Activated naive CD4-positive, alpha-beta T cell treated with anti-CD3 and anti-CD28 coated beads for 36 hours (primary cell): ENCODE results near the gene GBF1. TPM values are rescaled to one million over a fixed set of nuclear protein-coding genes. Genes with fewer than 3 reads are reported as not detected.

Experiments
- CTCF ChIA-PET: fragments of 350-600 bp; sonication (Branson Sonifier 250); formaldehyde crosslinking; loops from one replicate; lab custom pipeline; 2021; ENCODE audit warnings: antibody characterized with exemption; lab: Charles Lee
- DNase-seq: peaks from one replicate; pipeline ENCODE4 v3.0.0-alpha.2; 2020
- H3K27ac Mint-ChIP-seq: one replicate; pipeline ENCODE4 v1.8.0; 2021; ENCODE audit warnings: mild to moderate bottlenecking, mixed read lengths
- H3K27me3 Mint-ChIP-seq: one replicate; pipeline ENCODE4 v1.8.0; 2021; ENCODE audit warnings: low read depth, mixed read lengths
- H3K36me3 Mint-ChIP-seq: one replicate; pipeline ENCODE4 v1.8.0; 2021; ENCODE audit warnings: low read depth, mixed read lengths
- H3K4me1 Mint-ChIP-seq: one replicate; pipeline ENCODE4 v1.8.0; 2021; ENCODE audit warnings: low read depth, mixed read lengths
- H3K4me3 Mint-ChIP-seq: one replicate; pipeline ENCODE4 v1.8.0; 2021; ENCODE audit warnings: mild to moderate bottlenecking, moderate library complexity, mixed read lengths
- H3K9me3 Mint-ChIP-seq: one replicate; pipeline ENCODE4 v1.8.0; 2021; ENCODE audit warnings: mixed read lengths
- intact Hi-C: fragments of 100-400 bp; cut with micrococcal nuclease; formaldehyde crosslinking; loops from one replicate; pipeline ENCODE4 v1.15.1; 2023
- total RNA-seq, 2 experiments: library from RNA; stranded (reverse); gene quantifications; one replicate each; pipeline ENCODE4 v1.2.3, GENCODE V29; 2021

GBF1 gene
- total RNA-seq, 2 experiments from 2014 or later = 32.1 to 34.5 TPM

DNA sequence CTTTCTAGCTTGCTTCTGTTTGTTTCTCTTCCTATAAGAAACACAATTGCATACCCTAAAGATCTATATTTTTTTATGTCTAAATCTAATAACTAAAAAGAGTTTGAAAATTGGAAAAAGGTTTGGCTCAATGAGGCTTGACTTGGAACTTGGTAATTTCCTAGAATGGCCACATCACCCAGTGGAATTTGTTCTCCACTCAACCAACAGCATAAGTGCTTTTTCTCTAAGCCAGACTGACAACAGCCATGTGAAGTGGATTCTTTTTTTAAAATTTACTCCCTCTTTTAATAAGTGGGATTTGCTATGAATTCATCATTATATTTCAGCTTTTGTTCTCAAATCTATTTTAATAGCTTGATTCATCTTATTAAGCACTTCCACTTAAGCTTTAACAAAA lies 33.8 kb downstream of the GBF1 start:
- CTCF ChIA-PET = interaction anchor here (0.5 kb wide), 1 partner anchor 8 kb away, joined by 3 read pairs; no protein-coding TSS in a partner anchor
- intact Hi-C loops = no loop called here
- Mint-ChIP-seq H3K4me3 (no peak overlapping the region), H3K27ac (no peak overlapping the region), H3K27me3 (no peaks in the 10 kb centered on the region), H3K4me1 (peaks cover 44% of the 10 kb centered on the region), H3K36me3 (peaks cover 8% of the 10 kb centered on the region), H3K9me3 (no peaks in the 10 kb centered on the region)
- no peak for DNase-seq

DNA sequence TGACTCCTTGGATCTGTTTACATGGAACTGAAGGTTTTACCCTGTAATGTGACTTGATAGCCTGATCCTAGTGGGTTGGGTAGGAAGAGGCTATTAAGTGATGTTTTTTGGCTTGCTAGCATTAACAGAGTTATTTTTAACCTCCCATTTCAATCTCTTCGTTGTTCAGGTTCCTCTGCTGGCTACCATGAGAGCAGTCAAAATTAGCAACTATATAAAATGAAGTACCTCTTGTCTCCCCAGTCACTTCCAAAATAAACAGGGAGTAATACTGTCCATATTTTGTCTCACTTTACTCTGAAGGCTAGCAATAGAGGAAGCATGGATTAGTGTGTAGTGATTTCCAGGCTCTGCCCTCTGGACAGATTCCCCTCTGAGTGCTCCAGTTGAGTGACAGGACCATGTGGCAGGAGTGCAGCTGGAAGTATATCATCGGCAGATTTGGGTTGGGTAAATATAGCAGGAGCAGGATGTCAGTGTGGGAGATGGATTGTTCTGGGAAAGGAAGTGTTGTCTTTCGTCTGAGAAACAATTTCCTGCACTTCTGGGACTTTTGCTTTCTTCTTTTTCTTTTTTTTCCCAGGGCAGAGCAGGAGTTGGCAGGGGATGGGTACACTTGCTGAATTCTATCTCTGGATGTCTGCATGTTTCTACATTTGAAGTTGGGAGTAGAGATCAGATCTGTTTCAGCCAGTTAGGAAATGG lies 35.2 kb downstream of the GBF1 start:
- no peaks in the 10 kb centered on the region for H3K27me3 Mint-ChIP-seq
- no peak for DNase-seq
- CTCF ChIA-PET = interaction anchor here (1.4 kb wide), 1 partner anchor 10 kb away, joined by 5 read pairs; no protein-coding TSS in a partner anchor
- H3K36me3 Mint-ChIP-seq = peaks cover 8% of the 10 kb centered on the region
- no peaks in the 10 kb centered on the region for H3K9me3 Mint-ChIP-seq
- no peak overlapping the region for H3K27ac Mint-ChIP-seq
- intact Hi-C loops = no loop called here
- H3K4me3 Mint-ChIP-seq = peak overlapping the region; percentile 22
- peaks cover 58% of the 10 kb centered on the region for H3K4me1 Mint-ChIP-seq

DNA sequence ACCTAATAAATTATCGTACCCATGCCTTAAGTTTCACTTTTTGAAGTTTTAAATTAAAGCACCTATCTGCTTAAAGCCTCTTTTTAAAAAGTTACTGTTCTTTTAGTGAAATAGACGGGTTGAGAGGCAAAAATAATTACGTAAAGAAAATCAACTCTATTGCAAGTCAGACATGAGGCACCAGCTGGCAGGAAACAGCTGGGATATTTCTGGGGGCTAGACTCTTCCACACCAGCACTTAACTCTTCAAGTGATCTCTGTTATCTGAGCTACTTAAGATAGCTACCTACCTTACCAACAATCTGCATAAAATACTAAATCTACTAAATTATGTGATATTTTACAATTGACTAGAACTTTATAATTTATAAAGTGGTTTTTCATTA lies 35.8 kb downstream of the GBF1 start:
- Mint-ChIP-seq H3K27me3 (no peaks in the 10 kb centered on the region), H3K9me3 (no peaks in the 10 kb centered on the region), H3K4me1 (peaks cover 60% of the 10 kb centered on the region), H3K36me3 (peaks cover 9% of the 10 kb centered on the region), H3K27ac (no peak overlapping the region), H3K4me3 (no peak overlapping the region)
- no peak for DNase-seq
- CTCF ChIA-PET = interaction anchor here (0.5 to 1.4 kb wide), 2 partner anchors 10 to 94 kb away, joined by 3 to 5 read pairs; no protein-coding TSS in a partner anchor
- intact Hi-C loops = no loop called here

DNA sequence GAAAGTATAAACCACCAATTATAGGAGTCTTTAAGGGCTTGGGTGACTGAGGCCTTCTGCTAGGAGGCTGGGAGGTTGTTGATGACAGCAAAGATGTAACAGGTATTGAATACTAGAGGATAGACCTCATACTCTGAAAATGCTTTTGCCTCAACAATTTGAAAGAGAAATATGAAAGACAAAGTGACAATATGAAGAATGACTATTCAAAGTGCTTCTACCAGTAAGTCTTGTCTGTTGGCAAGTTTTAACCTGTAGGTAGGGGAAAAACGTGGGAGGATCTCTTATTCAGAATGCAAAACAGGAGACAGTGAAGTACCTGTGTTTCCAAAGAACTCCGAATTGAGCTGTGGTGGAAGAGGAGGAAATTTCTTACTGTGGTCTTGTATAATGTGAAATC lies 38.2 kb downstream of the GBF1 start:
- H3K27ac Mint-ChIP-seq = peak overlapping the region; percentile 80
- peaks cover 75% of the 10 kb centered on the region for H3K4me1 Mint-ChIP-seq
- no peaks in the 10 kb centered on the region for H3K9me3 Mint-ChIP-seq
- CTCF ChIA-PET = interaction anchor here (0.6 to 1.9 kb wide), 9 partner anchors 13 to 435 kb away, joined by 3 to 7 read pairs (median 5); no protein-coding TSS in a partner anchor
- DNase-seq = peak; percentile 33
- no peaks in the 10 kb centered on the region for H3K27me3 Mint-ChIP-seq
- intact Hi-C loops = loop anchor here (1.0 kb wide), 3 partner anchors 16 to 58 kb away; partner anchors contain the start of gene GBF1
- H3K36me3 Mint-ChIP-seq = peaks cover 6% of the 10 kb centered on the region
- H3K4me3 Mint-ChIP-seq = no peak overlapping the region

DNA sequence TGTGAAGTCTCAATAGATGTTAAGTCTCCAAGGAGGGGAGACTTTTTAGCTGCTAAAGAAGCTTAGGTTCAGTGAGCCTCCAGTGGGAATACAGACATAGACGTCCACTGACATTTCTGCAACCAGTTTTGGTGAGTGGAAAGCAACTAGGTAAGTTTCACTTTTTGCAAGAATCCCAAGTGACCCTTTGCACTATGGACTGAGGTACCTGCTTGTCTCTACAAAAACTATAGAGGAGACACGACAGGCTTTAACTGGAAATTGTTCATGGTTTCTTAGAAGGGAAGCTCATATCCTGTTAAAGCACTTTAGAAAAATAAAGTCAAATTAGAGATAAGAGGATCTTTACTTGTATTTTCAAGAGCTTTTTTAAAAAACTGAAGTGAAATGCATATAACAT lies 38.6 kb downstream of the GBF1 start:
- Mint-ChIP-seq H3K4me1 (peaks cover 74% of the 10 kb centered on the region), H3K9me3 (no peaks in the 10 kb centered on the region), H3K4me3 (no peak overlapping the region), H3K27me3 (no peaks in the 10 kb centered on the region), H3K36me3 (peaks cover 6% of the 10 kb centered on the region), H3K27ac (peak overlapping the region; percentile 80)
- CTCF ChIA-PET = interaction anchor here (0.7 to 2.9 kb wide), 9 partner anchors 14 to 68 kb away, joined by 3 to 10 read pairs (median 5); no protein-coding TSS in a partner anchor
- intact Hi-C loops = loop anchor here (1.0 kb wide), 3 partner anchors 17 to 57 kb away; partner anchors contain the start of gene GBF1
- no peak for DNase-seq

DNA sequence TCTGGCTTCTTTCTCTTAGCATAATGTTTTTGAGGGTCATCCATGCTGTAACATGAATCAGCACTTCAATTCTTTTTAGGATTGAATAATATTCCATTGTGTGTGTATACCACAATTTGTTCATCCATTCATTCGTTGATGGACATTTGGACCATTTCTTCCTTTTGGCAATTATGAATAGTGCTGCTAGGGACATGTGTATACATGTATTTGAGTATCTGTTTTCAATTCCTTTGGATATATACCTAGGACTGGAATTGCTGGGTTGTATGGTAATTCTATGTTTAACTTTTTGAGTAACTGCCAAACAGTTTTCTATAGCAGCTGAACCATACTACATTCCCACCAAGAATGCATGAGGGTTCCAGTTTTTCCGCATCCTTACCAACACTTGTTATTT lies 39.2 kb downstream of the GBF1 start:
- H3K4me3 Mint-ChIP-seq = no peak overlapping the region
- H3K36me3 Mint-ChIP-seq = peaks cover 6% of the 10 kb centered on the region
- H3K9me3 Mint-ChIP-seq = no peaks in the 10 kb centered on the region
- intact Hi-C loops = no loop called here
- H3K27me3 Mint-ChIP-seq = no peaks in the 10 kb centered on the region
- no peak for DNase-seq
- peak overlapping the region; percentile 3 for H3K27ac Mint-ChIP-seq
- CTCF ChIA-PET = interaction anchor here (1.2 to 2.9 kb wide), 4 partner anchors 26 to 55 kb away, joined by 3 to 10 read pairs (median 5); no protein-coding TSS in a partner anchor
- peaks cover 69% of the 10 kb centered on the region for H3K4me1 Mint-ChIP-seq

DNA sequence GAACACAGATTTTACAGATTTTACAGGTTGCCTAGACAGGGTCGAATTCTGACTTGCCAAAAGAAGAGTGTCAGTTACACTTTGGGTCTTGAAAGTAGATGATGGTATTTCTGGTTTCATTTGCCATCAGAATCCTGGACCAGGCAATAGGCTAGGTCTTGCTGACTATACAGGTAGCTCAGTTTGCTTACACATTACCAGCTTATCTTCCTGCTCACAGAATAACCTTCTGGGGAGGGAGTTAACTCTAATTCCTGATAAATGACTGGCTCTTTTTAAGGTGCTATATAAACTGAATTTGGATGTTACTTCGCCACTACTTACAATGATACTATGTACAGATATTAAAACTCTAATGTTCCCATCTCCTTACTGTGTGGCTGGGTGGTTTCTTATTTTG lies 39.8 kb downstream of the GBF1 start:
- Mint-ChIP-seq H3K36me3 (peaks cover 6% of the 10 kb centered on the region), H3K4me1 (peaks cover 63% of the 10 kb centered on the region), H3K27ac (no peak overlapping the region), H3K27me3 (no peaks in the 10 kb centered on the region), H3K9me3 (no peaks in the 10 kb centered on the region), H3K4me3 (no peak overlapping the region)
- CTCF ChIA-PET = interaction anchor here (1.4 to 2.9 kb wide), 4 partner anchors 43 to 67 kb away, joined by 3 to 10 read pairs (median 6); no protein-coding TSS in a partner anchor
- intact Hi-C loops = no loop called here
- DNase-seq = no peak

DNA sequence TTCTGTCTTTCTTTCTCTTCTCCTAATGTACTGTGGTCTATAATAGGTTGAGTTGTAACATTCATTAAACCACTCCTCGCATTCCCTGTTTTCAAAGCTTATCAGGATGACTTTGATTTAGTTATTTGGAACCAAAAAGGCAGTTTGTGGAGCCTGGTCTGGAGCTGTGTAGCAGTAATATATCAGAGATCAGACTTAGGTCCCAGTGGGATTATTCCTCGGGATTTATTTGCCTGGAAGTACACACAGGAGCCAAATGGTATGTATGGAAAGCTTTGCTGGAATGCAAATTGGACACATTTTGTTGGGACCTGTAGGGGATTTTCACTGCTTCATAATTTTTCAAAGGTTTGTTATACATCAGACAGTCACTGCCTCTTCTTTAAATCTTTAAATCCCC lies 40.9 kb downstream of the GBF1 start:
- no peaks in the 10 kb centered on the region for H3K27me3 Mint-ChIP-seq
- intact Hi-C loops = no loop called here
- H3K27ac Mint-ChIP-seq = no peak overlapping the region
- no peaks in the 10 kb centered on the region for H3K9me3 Mint-ChIP-seq
- H3K36me3 Mint-ChIP-seq = peaks cover 2% of the 10 kb centered on the region
- DNase-seq = no peak
- CTCF ChIA-PET = interaction anchor here (1.7 to 2.9 kb wide), 3 partner anchors 17 to 66 kb away, joined by 4 to 10 read pairs (median 5); no protein-coding TSS in a partner anchor
- H3K4me3 Mint-ChIP-seq = no peak overlapping the region
- peaks cover 54% of the 10 kb centered on the region for H3K4me1 Mint-ChIP-seq

DNA sequence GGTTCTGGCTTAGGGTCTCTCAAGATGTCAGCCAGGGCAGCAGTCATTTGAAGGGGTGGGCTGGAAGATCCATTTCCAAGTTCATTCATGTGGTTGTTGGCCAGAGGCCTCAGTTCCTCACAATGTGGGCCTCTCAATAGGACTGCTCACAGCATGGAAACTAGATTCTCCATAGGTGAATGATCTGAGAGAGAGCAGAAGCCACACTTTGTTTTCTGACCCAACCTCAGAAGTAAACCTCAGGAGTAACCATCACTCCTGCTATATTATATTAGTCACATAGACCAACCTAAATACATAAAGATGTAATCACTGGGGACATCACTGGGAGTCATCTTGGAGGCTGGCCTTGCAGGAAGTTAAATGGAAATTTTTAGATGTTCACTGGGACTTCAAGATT lies 42.2 kb downstream of the GBF1 start:
- Mint-ChIP-seq H3K27me3 (no peaks in the 10 kb centered on the region), H3K4me3 (no peak overlapping the region), H3K9me3 (no peaks in the 10 kb centered on the region), H3K4me1 (peaks cover 52% of the 10 kb centered on the region), H3K27ac (no peak overlapping the region), H3K36me3 (peaks cover 2% of the 10 kb centered on the region)
- intact Hi-C loops = no loop called here
- CTCF ChIA-PET = interaction anchor here (1.5 to 2.1 kb wide), 2 partner anchors 16 to 57 kb away, joined by 4 to 5 read pairs; no protein-coding TSS in a partner anchor
- DNase-seq = no peak

DNA sequence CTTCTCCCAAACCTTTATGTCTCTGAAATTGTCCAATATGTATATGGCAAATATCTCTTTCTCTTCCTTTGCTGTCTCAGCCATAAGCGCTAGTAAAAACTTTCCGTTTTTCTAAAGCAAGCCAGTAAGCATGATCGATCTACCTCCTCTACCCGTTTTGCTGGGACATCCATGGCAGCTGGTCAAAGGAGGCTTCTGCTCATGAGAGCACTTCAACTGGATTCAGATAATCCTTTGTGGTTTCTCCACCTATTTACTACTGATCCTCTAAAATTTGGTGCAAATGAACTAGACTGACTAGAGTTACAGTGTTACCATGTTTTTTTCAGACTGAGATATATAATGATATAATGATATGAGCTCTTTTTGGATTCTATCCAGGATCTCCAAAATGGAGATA lies 42.7 kb downstream of the GBF1 start:
- CTCF ChIA-PET = interaction anchor here (1.5 to 2.1 kb wide), 2 partner anchors 16 to 58 kb away, joined by 4 to 5 read pairs; no protein-coding TSS in a partner anchor
- peaks cover 47% of the 10 kb centered on the region for H3K4me1 Mint-ChIP-seq
- no peak overlapping the region for H3K4me3 Mint-ChIP-seq
- H3K27me3 Mint-ChIP-seq = no peaks in the 10 kb centered on the region
- intact Hi-C loops = no loop called here
- no peak overlapping the region for H3K27ac Mint-ChIP-seq
- DNase-seq = no peak
- peaks cover 2% of the 10 kb centered on the region for H3K36me3 Mint-ChIP-seq
- H3K9me3 Mint-ChIP-seq = no peaks in the 10 kb centered on the region

DNA sequence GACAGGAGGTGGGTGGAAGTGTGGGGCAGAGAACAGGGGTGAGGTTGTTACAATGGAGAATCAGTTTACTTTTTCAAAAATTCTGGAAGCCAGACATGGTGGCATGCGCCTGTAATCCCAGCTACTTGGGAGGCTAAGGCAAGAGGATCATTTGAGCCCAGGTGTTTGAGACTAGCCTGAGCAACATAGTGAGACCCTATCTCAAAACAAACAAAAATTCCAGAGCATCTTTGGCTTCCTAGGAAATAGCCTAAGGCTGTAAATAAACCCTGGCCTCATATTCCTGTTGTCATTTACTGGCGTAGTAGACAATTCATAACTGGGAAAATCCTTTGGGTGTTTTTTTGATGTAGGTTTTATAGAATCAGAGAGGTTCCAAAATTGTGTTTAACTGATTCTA lies 44.0 kb downstream of the GBF1 start:
- Mint-ChIP-seq H3K4me3 (no peak overlapping the region), H3K4me1 (peaks cover 33% of the 10 kb centered on the region), H3K27ac (no peak overlapping the region), H3K36me3 (peaks cover 2% of the 10 kb centered on the region), H3K9me3 (no peaks in the 10 kb centered on the region), H3K27me3 (no peaks in the 10 kb centered on the region)
- no peak for DNase-seq
- intact Hi-C loops = no loop called here
- CTCF ChIA-PET = interaction anchor here (0.6 to 2.4 kb wide), 5 partner anchors 18 to 102 kb away, joined by 3 to 9 read pairs (median 3); no protein-coding TSS in a partner anchor

DNA sequence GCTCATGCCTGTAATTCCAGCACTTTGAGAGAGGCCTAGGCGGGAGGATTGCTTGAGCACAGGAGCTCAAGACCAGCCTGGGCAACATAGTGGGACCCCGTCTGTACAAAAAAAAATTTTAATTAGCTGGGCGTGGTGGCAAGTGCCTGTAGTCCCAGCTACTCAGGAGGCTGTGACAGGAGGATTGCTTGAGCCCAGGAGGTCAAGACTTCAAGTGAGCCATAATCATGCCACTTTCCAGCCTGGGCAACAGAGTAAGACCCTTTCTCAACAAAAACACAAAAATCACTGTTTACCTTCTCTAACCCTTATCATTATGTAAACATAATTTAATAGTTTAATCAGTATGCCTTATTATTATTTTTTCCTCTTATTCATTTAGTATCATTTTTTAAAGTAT lies 44.5 kb downstream of the GBF1 start:
- Mint-ChIP-seq H3K4me3 (no peak overlapping the region), H3K36me3 (peaks cover 2% of the 10 kb centered on the region), H3K9me3 (no peaks in the 10 kb centered on the region), H3K4me1 (peaks cover 29% of the 10 kb centered on the region), H3K27me3 (no peaks in the 10 kb centered on the region), H3K27ac (no peak overlapping the region)
- intact Hi-C loops = no loop called here
- CTCF ChIA-PET = interaction anchor here (0.6 to 2.4 kb wide), 3 partner anchors 17 to 62 kb away, joined by 3 to 9 read pairs (median 3); no protein-coding TSS in a partner anchor
- no peak for DNase-seq
